ENCODE results near the gene MCTP2. TPM values are rescaled to one million over a fixed set of nuclear protein-coding genes. Genes with fewer than 3 reads are reported as not detected.
"Not testable (repeated sequence)": the region's sequence is repeated elsewhere in the genome, so short reads cannot be mapped to it uniquely, and the experiment has no call there.

The MCTP2 gene
- total RNA-seq, 1 experiment from 2014 or later: 1.3 TPM

DNA sequence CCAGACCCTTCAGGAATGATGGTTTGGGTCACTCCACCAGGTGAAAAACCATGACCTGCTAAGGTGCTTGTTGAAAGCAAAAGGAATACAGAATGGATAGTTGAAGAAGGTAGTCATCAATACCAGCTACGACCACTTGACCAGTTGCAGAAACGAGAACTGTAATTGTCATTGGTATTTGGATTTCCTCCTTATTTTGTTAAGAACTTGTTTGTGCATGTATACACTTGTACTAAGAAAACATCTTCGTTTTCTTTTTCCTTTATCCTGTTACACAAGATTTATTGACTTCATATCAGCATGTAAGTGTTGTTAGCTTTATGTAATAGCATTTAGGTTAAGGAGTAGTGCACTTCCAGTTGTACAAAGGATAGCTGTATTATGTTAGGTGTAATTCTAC, 261.8 kb downstream of the MCTP2 start:
- Mint-ChIP-seq H3K9me3 (0 out of 5 replicates have a peak, but pooled peaks cover 0 to 4% of the 10 kb centered on the region in 2 experiments), H3K27ac (no peak overlapping the region), H3K4me1 (no peaks in the 10 kb centered on the region), H3K36me3 (ENCODE audit: insufficient read depth in 1 of 3, low read depth in 3 of 3) (peaks cover 0 to 2% (median 0%) of the 10 kb centered on the region in 3 experiments; a peak in 1 of 7 replicates), H3K27me3 (ENCODE audit: low read depth) (no peaks in the 10 kb centered on the region), H3K4me3 (no peak overlapping the region)
- Histone ChIP-seq H3K79me2 (ENCODE audit: insufficient read depth, low read length) (no peaks in the 10 kb centered on the region), H3K4ac (ENCODE audit: low read depth, low read length) (no peak overlapping the region), H3K23me2 (ENCODE audit: insufficient read length, low read depth, low read length, poor library complexity, severe bottlenecking) (no peaks in the 10 kb centered on the region), H4K8ac (replicated peaks; ENCODE audit: insufficient read length, low read depth, low read length) (no peak overlapping the region), H3K27ac (ENCODE audit: insufficient read length, low read depth, low read length) (no peak overlapping the region), H3K18ac (ENCODE audit: insufficient read length, low read depth, low read length) (no peak overlapping the region), H2AK5ac (ENCODE audit: insufficient read length, low read length) (no peak overlapping the region), H4K91ac (ENCODE audit: insufficient read length, low read depth, low read length) (no peak overlapping the region), H3T11ph (ENCODE audit: low read length) (no peak overlapping the region), H3K56ac (ENCODE audit: insufficient read length, low read depth, low read length) (no peak overlapping the region), H2BK12ac (ENCODE audit: insufficient read length, low read depth, low read length) (no peak overlapping the region), H4K20me1 (ENCODE audit: control insufficient read depth, insufficient read depth, insufficient read length) (no peaks in the 10 kb centered on the region), H3K4me1 (ENCODE audit: insufficient read depth, low read length) (no peaks in the 10 kb centered on the region), H2BK15ac (ENCODE audit: low read depth, low read length) (no peak overlapping the region), H3K9ac (ENCODE audit: extremely low read depth, insufficient read length, low read length) (no peak overlapping the region), H3K14ac (ENCODE audit: insufficient read depth, low read length) (no peak overlapping the region), H2BK120ac (ENCODE audit: low read depth, low read length, poor library complexity, severe bottlenecking) (no peak overlapping the region), H2AFZ (ENCODE audit: low read length) (no peak overlapping the region), H3K27me3 (ENCODE audit: insufficient read depth, low read length) (no peaks in the 10 kb centered on the region), H2BK20ac (ENCODE audit: low read depth, low read length, poor library complexity, severe bottlenecking) (no peak overlapping the region), H4K5ac (ENCODE audit: insufficient read length, low read depth, low read length) (no peak overlapping the region), H3K9me3 (ENCODE audit: control insufficient read depth, low read depth, low read length) (no peaks in the 10 kb centered on the region), H2BK5ac (ENCODE audit: insufficient read length, low read length) (no peak overlapping the region), H3K23ac (ENCODE audit: insufficient read length, low read depth, low read length) (no peak overlapping the region), H3K79me1 (ENCODE audit: insufficient read depth, low read depth, low read length, poor library complexity, severe bottlenecking) (no peaks in the 10 kb centered on the region), H3K4me2 (ENCODE audit: insufficient read depth, insufficient read length, low read length) (no peak overlapping the region)
- TF ChIP-seq, protein P1, sequence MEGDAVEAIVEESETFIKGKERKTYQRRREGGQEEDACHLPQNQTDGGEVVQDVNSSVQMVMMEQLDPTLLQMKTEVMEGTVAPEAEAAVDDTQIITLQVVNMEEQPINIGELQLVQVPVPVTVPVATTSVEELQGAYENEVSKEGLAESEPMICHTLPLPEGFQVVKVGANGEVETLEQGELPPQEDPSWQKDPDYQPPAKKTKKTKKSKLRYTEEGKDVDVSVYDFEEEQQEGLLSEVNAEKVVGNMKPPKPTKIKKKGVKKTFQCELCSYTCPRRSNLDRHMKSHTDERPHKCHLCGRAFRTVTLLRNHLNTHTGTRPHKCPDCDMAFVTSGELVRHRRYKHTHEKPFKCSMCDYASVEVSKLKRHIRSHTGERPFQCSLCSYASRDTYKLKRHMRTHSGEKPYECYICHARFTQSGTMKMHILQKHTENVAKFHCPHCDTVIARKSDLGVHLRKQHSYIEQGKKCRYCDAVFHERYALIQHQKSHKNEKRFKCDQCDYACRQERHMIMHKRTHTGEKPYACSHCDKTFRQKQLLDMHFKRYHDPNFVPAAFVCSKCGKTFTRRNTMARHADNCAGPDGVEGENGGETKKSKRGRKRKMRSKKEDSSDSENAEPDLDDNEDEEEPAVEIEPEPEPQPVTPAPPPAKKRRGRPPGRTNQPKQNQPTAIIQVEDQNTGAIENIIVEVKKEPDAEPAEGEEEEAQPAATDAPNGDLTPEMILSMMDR (conservative IDR thresholded peaks at IDR 0.05): no peak
- no peak for DNase-seq
- WGBS (ENCODE audit: extremely low coverage, insufficient read length, low lambda C conversion rate): no CpG with 5 or more reads among the region's 3 CpGs

DNA sequence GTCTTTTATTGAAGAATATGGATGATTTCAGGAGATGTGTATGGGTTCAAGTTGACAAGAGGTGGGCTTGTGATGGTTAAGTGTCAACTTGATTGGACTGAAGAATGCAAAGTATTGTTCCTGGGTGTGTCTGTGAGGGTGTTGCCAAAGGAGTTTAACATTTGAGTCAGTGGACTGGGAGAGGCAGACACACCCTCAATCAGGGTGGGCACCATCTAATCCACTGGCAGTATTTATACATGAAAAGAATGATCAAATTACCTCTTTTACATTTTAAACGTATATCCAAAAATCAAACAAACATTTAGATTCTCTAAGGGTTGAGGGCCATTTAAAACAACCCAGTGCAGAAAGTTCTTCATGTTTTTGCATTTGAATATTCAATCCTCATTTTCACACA, 262.2 kb downstream of the MCTP2 start:
- not testable (repeated sequence) for H4K91ac ChIP-seq (ENCODE audit: insufficient read length, low read depth, low read length); H3K14ac ChIP-seq (ENCODE audit: insufficient read depth, low read length); H4K5ac ChIP-seq (ENCODE audit: insufficient read length, low read depth, low read length); H2BK5ac ChIP-seq (ENCODE audit: insufficient read length, low read length); H3K23me2 ChIP-seq (ENCODE audit: insufficient read length, low read depth, low read length, poor library complexity, severe bottlenecking); H3K9me3 ChIP-seq (ENCODE audit: control insufficient read depth, low read depth, low read length); H3K9me3 Mint-ChIP-seq; H3K79me1 ChIP-seq (ENCODE audit: insufficient read depth, low read depth, low read length, poor library complexity, severe bottlenecking); H3T11ph ChIP-seq (ENCODE audit: low read length); H3K4me2 ChIP-seq (ENCODE audit: insufficient read depth, insufficient read length, low read length); H2AFZ ChIP-seq (ENCODE audit: low read length); H3K27ac Mint-ChIP-seq; H3K18ac ChIP-seq (ENCODE audit: insufficient read length, low read depth, low read length); H3K56ac ChIP-seq (ENCODE audit: insufficient read length, low read depth, low read length); H4K8ac ChIP-seq (replicated peaks; ENCODE audit: insufficient read length, low read depth, low read length); H3K4me1 ChIP-seq (ENCODE audit: insufficient read depth, low read length); H3K27ac ChIP-seq (ENCODE audit: insufficient read length, low read depth, low read length); H3K27me3 Mint-ChIP-seq (ENCODE audit: low read depth); H2BK15ac ChIP-seq (ENCODE audit: low read depth, low read length); H3K9ac ChIP-seq (ENCODE audit: extremely low read depth, insufficient read length, low read length); H3K36me3 Mint-ChIP-seq (ENCODE audit: insufficient read depth in 1 of 3, low read depth in 3 of 3); H2BK120ac ChIP-seq (ENCODE audit: low read depth, low read length, poor library complexity, severe bottlenecking); DNase-seq; H2BK20ac ChIP-seq (ENCODE audit: low read depth, low read length, poor library complexity, severe bottlenecking); H3K23ac ChIP-seq (ENCODE audit: insufficient read length, low read depth, low read length); H3K4ac ChIP-seq (ENCODE audit: low read depth, low read length); H3K79me2 ChIP-seq (ENCODE audit: insufficient read depth, low read length); H3K4me3 Mint-ChIP-seq; H4K20me1 ChIP-seq (ENCODE audit: control insufficient read depth, insufficient read depth, insufficient read length); H2BK12ac ChIP-seq (ENCODE audit: insufficient read length, low read depth, low read length); H3K27me3 ChIP-seq (ENCODE audit: insufficient read depth, low read length); H2AK5ac ChIP-seq (ENCODE audit: insufficient read length, low read length); H3K4me1 Mint-ChIP-seq
- no CpG with 5 or more reads among the region's 1 CpG for WGBS (ENCODE audit: extremely low coverage, insufficient read length, low lambda C conversion rate)

All from H9 (cell line).